Prostate gland (tissue), 2 donors: ENCODE data around the gene NGRN. TPM values are rescaled to one million over a fixed set of nuclear protein-coding genes. Genes with fewer than 3 reads are reported as not detected.
"Not testable (repeated sequence)": the region's sequence is repeated elsewhere in the genome, so short reads cannot be mapped to it uniquely, and the experiment has no call there.

ENCODE experiments used
- DNase-seq: peaks from one replicate; pipeline ENCODE4 v3.0.0-alpha.2; 2019; ENCODE audit warnings: low spot score
- H3K27ac ChIP-seq, 2 donors: fragments of 200-600 bp; sonication (generic); 2 replicates each; pipeline ENCODE4 v1.5.1; 2017 to 2019
- H3K27me3 ChIP-seq: fragments of 200-600 bp; sonication (generic); replicated peaks from 2 replicates; pipeline ENCODE4 v1.5.1; 2019; ENCODE audit not compliant: insufficient read depth
- H3K36me3 ChIP-seq, 2 donors: fragments of 200-600 bp; sonication (generic); 1 replicate in 1 of 2; 2 replicates in 1 of 2; pipeline versions ENCODE4 v1.5.1 to v1.8.1; 2017 to 2019
- H3K4me1 ChIP-seq: fragments of 200-600 bp; sonication (generic); replicated peaks from 2 replicates; pipeline ENCODE4 v1.5.1; 2019
- H3K4me3 ChIP-seq, 2 donors: fragments of 200-600 bp; sonication (generic); 2 replicates each; pipeline ENCODE4 v1.5.1; 2017 to 2019
- H3K9me3 ChIP-seq: fragments of 200-600 bp; sonication (generic); 2 replicates; pipeline ENCODE4 v1.5.1; 2017
- CTCF ChIP-seq, 4 experiments: fragments of 200-600 bp in 2 of 4; fragments of 450-650 bp in 2 of 4; sonication (generic) in 2 of 4; IDR thresholded peaks; 1 replicate in 3 of 4; 2 replicates in 1 of 4; pipeline ENCODE4 v1.5.1; 2016 to 2019; ENCODE audit warnings: antibody characterized with exemption in 4 of 4, mild to moderate bottlenecking in 2 of 4, moderate library complexity in 2 of 4
- POLR2A ChIP-seq: fragments of 450-650 bp; IDR thresholded peaks from one replicate; pipeline ENCODE4 v1.6.1; 2016; ENCODE audit warnings: antibody characterized with exemption, mild to moderate bottlenecking
- POLR2AphosphoS5 ChIP-seq: sonication (generic); formaldehyde crosslinking; IDR thresholded peaks from one replicate; pipeline ENCODE4 v1.6.1; 2017; ENCODE audit warnings: antibody characterized with exemption
- WGBS: methylation state at CpG from one replicate; pipeline ENCODE4 v1.1.5; 2018; 5-methylcytosine and 5-hydroxymethylcytosine counted together
- intact Hi-C: fragments of 100-400 bp; cut with DNase I; formaldehyde crosslinking; loops from one replicate; pipeline ENCODE4 v1.14.2; 2022
- total RNA-seq, 2 donors: library from RNA; depleted of rRNA; stranded (reverse); fragments of >200 nt; gene quantifications; one replicate each; pipeline ENCODE4 v1.1.0, GENCODE V29; 2016

The NGRN gene
- total RNA-seq, 2 donors from 2014 or later = 102 to 108 TPM

DNA sequence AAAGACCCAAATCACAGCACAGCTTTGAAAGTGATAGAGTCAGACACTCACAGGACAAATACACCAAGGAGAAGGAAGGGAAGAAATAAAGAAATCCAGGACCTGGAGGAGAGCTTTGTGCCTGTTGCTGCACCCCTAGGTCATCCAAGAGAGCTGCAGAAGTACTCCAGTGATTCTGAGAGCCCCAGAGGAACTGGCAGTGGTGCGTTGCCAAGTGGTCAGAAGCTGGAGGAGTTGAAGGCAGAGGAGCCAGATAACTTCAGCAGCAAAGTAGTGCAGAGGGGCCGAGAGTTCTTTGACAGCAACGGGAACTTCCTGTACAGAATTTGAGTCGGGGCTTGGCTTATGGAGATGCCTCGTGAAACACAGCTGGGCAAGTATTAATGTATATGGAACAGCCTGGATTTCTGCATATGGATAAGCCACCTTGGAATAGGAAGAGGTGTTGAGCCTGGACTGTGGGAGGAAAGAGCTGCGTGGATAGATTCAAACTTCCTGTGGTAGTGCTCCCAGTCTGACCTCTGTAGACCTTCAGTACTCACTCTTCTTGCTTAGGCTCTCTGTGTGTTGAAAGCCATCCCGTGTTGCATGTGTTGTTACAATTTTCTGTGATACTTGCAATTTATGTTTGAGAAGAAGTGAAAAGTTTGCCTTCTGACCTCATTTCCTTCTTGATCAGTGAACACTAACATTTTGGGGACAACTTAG, 6.1 kb downstream of the NGRN start:
- Histone ChIP-seq H3K9me3 (no peaks in the 10 kb centered on the region), H3K27ac (no peak overlapping the region), H3K4me1 (peaks cover 13% of the 10 kb centered on the region), H3K4me3 (no peak overlapping the region), H3K36me3 (peaks cover 0 to 4% of the 10 kb centered on the region in 2 donors), H3K27me3 (no peaks in the 10 kb centered on the region)
- 69% methylated on average over 7 of the region's 7 CpGs for WGBS
- intact Hi-C loops = no loop called here
- no peak for TF ChIP-seq POLR2A
- no peak for TF ChIP-seq CTCF (IDR thresholded peaks at IDR 0.05)
- TF ChIP-seq POLR2AphosphoS5 = no peak
- no peak for DNase-seq

GRCh38 chr15:90278467-90278866, 13.0 kb downstream of the NGRN start:
- 98% methylated on average over 12 of the region's 12 CpGs for WGBS

DNA sequence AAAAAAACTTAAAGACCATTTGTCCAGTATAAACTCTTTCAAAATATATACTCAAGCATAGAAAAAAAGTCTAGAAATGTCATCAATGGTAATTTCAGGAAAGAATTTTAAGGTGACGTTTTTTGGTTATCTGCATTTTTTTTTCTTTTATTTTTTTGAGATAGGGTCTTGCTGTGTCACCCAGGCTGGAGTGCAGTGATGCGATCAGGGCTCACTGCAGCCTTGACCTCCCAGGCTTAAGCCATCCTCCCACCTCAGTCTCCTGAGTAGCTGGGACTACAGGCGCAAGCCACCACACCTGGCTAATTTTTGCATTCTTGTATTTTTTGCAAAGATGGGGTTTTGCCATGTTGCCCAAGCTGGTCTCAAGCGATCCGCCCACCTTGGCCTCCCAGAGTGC, 15.3 kb downstream of the NGRN start:
- intact Hi-C loops = not testable (repeated sequence)

More at GRCh38 chr15:90278467-90278866, 13.0 kb downstream of the NGRN start:
- H3K4me3 ChIP-seq, H3K27ac ChIP-seq, H3K9me3 ChIP-seq, H3K36me3 ChIP-seq, H3K4me1 ChIP-seq, DNase-seq, intact Hi-C loops, H3K27me3 ChIP-seq: not testable (repeated sequence)

DNA sequence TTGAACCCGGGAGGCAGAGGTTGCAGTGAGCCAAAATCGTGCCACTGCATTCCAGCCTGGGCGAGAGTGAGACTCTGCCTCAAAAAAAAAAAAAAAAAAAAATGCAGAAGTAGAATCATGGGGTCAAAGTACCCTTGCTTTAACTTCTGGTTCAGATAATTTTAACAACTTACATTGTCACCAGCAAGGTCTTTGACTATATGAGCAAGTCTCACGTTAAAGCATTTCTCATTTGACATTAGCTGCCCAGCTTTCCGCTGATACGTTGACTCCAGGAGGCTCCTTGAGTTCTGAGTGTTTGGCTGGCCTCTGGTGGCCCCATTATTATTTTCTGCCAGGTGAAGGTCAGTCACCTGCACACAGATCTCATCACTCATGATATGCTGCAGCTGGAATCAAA, 16.2 kb downstream of the NGRN start:
- H3K27me3 ChIP-seq, H3K4me3 ChIP-seq, H3K27ac ChIP-seq, H3K9me3 ChIP-seq, H3K4me1 ChIP-seq, H3K36me3 ChIP-seq, intact Hi-C loops, DNase-seq: not testable (repeated sequence)
- WGBS = 85% methylated on average over 6 of the region's 6 CpGs

More for the DNA sequence above, 15.3 kb downstream of the NGRN start:
- H3K36me3 ChIP-seq, H3K27me3 ChIP-seq, H3K4me1 ChIP-seq, DNase-seq, H3K27ac ChIP-seq, H3K4me3 ChIP-seq, H3K9me3 ChIP-seq: not testable (repeated sequence)
- 87% methylated on average over 5 of the region's 5 CpGs for WGBS

DNA sequence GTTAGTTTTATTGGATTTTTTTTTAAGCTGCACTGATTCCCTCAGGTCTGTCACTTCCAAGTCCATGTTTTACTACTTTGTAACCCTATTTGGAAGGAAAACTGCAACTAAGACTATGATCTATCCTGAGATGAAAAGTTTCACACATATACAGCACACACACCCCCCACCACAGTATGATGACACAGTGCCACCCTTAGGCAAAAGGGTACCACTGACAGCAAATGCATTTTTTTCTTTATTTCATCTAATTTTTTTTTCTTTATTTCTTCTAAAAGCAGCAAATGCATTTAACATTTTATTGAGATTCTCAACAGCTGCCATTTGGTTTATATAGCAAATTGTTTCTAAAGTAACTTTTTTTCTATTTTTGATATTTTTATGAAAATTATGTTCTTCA, 21.2 kb downstream of the NGRN start:
- DNase-seq = no peak
- Histone ChIP-seq H3K9me3 (no peaks in the 10 kb centered on the region), H3K36me3 (no peaks in the 10 kb centered on the region), H3K27me3 (no peaks in the 10 kb centered on the region), H3K27ac (no peak overlapping the region), H3K4me1 (no peaks in the 10 kb centered on the region), H3K4me3 (no peak overlapping the region)
- TF ChIP-seq CTCF (IDR thresholded peaks at IDR 0.05) (peak in 2 of 4 experiments; percentile 16 to 42), POLR2A (no peak)
- intact Hi-C loops = no loop called here

- no peak for DNase-seq
- no peak overlapping the region for H3K4me3 ChIP-seq
- 45% methylated on average over 5 of the region's 5 CpGs for WGBS
- no peaks in the 10 kb centered on the region for H3K9me3 ChIP-seq
- H3K27ac ChIP-seq = no peak overlapping the region
- H3K27me3 ChIP-seq = no peaks in the 10 kb centered on the region
- no peaks in the 10 kb centered on the region for H3K36me3 ChIP-seq
- intact Hi-C loops = no loop called here
- TF ChIP-seq POLR2AphosphoS5 (no peak), POLR2A (no peak), CTCF (IDR thresholded peaks at IDR 0.05) (no peak)
- no peaks in the 10 kb centered on the region for H3K4me1 ChIP-seq
Measured at GRCh38 chr15:90287101-90287500, 21.6 kb downstream of the NGRN start.
